HS-27A (cell line): ENCODE results near the gene TMOD4.

Experiments
- DNase-seq: peaks from one replicate; pipeline ENCODE4 v3.0.0-alpha.2; 2012; ENCODE audit warnings: low read depth, missing footprints

The TMOD4 gene

GRCh38 chr1:151175041-151175741 lies 590 bp downstream of the TMOD4 start:
- no peak for DNase-seq

- DNase-seq, result no peak
Observed at GRCh38 chr1:151171190-151171589, 4.6 kb downstream of the TMOD4 start.

- DNase-seq, result no peak
Observed at GRCh38 chr1:151167116-151167515, 8.7 kb downstream of the TMOD4 start.

GRCh38 chr1:151166505-151166956 lies 9.2 kb downstream of the TMOD4 start:
- DNase-seq, result peak; percentile 36

- DNase-seq, result peak; percentile 92
Observed at GRCh38 chr1:151165738-151166504, 9.9 kb downstream of the TMOD4 start, which contains the start of the genes LYSMD1 and SCNM1. Gene LYSMD1 (minus strand): TSS chr1:151165902. CDS start chr1:151165258, 644 bp downstream. Gene SCNM1 (plus strand): TSS chr1:151166144. CDS start chr1:151166153, 9 bp downstream.

GRCh38 chr1:151165281-151165737 lies 10.5 kb downstream of the TMOD4 start:
- no peak for DNase-seq

GRCh38 chr1:151164732-151165280 lies 11.0 kb downstream of the TMOD4 start:
- DNase-seq, result no peak

- DNase-seq, result no peak
Observed at GRCh38 chr1:151159373-151159772, 16.4 kb downstream of the TMOD4 start.

- no peak for DNase-seq
Observed at GRCh38 chr1:151158751-151159251, 17.0 kb downstream of the TMOD4 start.

GRCh38 chr1:151158326-151158725 lies 17.5 kb downstream of the TMOD4 start:
- no peak for DNase-seq

GRCh38 chr1:151157067-151157531 lies 18.7 kb downstream of the TMOD4 start:
- no peak for DNase-seq

GRCh38 chr1:151156515-151156819 lies 19.3 kb downstream of the TMOD4 start, which contains the start of gene TNFAIP8L2:
Gene TNFAIP8L2 (plus strand): TSS chr1:151156649. CDS start chr1:151158698, 2,049 bp downstream.
- DNase-seq, result no peak

- DNase-seq, result no peak
Observed at GRCh38 chr1:151147665-151148064, 28.1 kb downstream of the TMOD4 start.

- DNase-seq, result no peak
Observed at GRCh38 chr1:151147132-151147503, 28.7 kb downstream of the TMOD4 start.

- DNase-seq, result peak; percentile 75
Observed at GRCh38 chr1:151146412-151147131, 29.2 kb downstream of the TMOD4 start, which contains the start of gene SEMA6C. Gene SEMA6C (minus strand): TSS chr1:151146631. CDS start chr1:151142621, 4,010 bp downstream.

- no peak for DNase-seq
Observed at GRCh38 chr1:151146072-151146411, 29.7 kb downstream of the TMOD4 start.

- DNase-seq, result no peak
Observed at GRCh38 chr1:151145304-151146071, 30.3 kb downstream of the TMOD4 start.

GRCh38 chr1:151144474-151145303 lies 31.1 kb downstream of the TMOD4 start:
- DNase-seq, result no peak

GRCh38 chr1:151143986-151144385 lies 31.8 kb downstream of the TMOD4 start:
- DNase-seq, result no peak

- no peak for DNase-seq
Observed at GRCh38 chr1:151143057-151143435, 32.7 kb downstream of the TMOD4 start.
